Measurements from ENCODE around the gene MEG3.

MEG3 gene

GRCh38 chr14:100780646-100781355 is 45.1 kb upstream of the MEG3 start:
- no peak for TF ChIP-seq POLR2A (IDR thresholded peaks at IDR 0.05; ENCODE audit: low read depth, low read length)
- FAIRE-seq = no peak
- DNase-seq (ENCODE audit: insufficient read length, low spot score) = no peak

GRCh38 chr14:100781952-100782351 is 44.0 kb upstream of the MEG3 start:
- no peak for FAIRE-seq
- no peak for DNase-seq (ENCODE audit: insufficient read length, low spot score)
- no peak for TF ChIP-seq POLR2A (IDR thresholded peaks at IDR 0.05; ENCODE audit: low read depth, low read length)
- TF ChIP-seq SPI1 (IDR thresholded peaks at IDR 0.05; ENCODE audit: low read depth, low read length) = no peak

- DNase-seq (ENCODE audit: insufficient read length, low spot score) (no peak), FAIRE-seq (no peak)
- no peak for TF ChIP-seq POLR2A (IDR thresholded peaks at IDR 0.05; ENCODE audit: low read depth, low read length)
- no peak for TF ChIP-seq TAF1 (IDR thresholded peaks at IDR 0.05; ENCODE audit: low read depth, low read length)
- TF ChIP-seq PAX5 (IDR thresholded peaks at IDR 0.05; ENCODE audit: insufficient read depth, low read length, severe bottlenecking) = no peak
- no peak for TF ChIP-seq POLR2AphosphoS5 (IDR thresholded peaks at IDR 0.05; ENCODE audit: low read depth, low read length)
- TF ChIP-seq POU2F2 (IDR thresholded peaks at IDR 0.05; ENCODE audit: low read depth, low read length) = no peak
- TF ChIP-seq SPI1 (IDR thresholded peaks at IDR 0.05; ENCODE audit: low read depth, low read length) = no peak
Measured at GRCh38 chr14:100782516-100783320, 43.2 kb upstream of the MEG3 start.

GRCh38 chr14:100783630-100784370 is 42.1 kb upstream of the MEG3 start:
- no peak for FAIRE-seq
- TF ChIP-seq POLR2AphosphoS5 (IDR thresholded peaks at IDR 0.05; ENCODE audit: low read depth, low read length) (no peak), TAF1 (IDR thresholded peaks at IDR 0.05; ENCODE audit: low read depth, low read length) (no peak), SPI1 (IDR thresholded peaks at IDR 0.05; ENCODE audit: low read depth, low read length) (no peak), POLR2A (IDR thresholded peaks at IDR 0.05; ENCODE audit: low read depth, low read length) (no peak), PAX5 (IDR thresholded peaks at IDR 0.05; ENCODE audit: insufficient read depth, low read length, severe bottlenecking) (no peak), POU2F2 (IDR thresholded peaks at IDR 0.05; ENCODE audit: low read depth, low read length) (no peak)
- DNase-seq (ENCODE audit: insufficient read length, low spot score) = no peak

GRCh38 chr14:100784523-100785337 is 41.2 kb upstream of the MEG3 start:
- no peak for TF ChIP-seq POU2F2 (IDR thresholded peaks at IDR 0.05; ENCODE audit: low read depth, low read length)
- TF ChIP-seq POLR2A (IDR thresholded peaks at IDR 0.05; ENCODE audit: low read depth, low read length) = no peak
- no peak for TF ChIP-seq POLR2AphosphoS5 (IDR thresholded peaks at IDR 0.05; ENCODE audit: low read depth, low read length)
- no peak for FAIRE-seq
- no peak for DNase-seq (ENCODE audit: insufficient read length, low spot score)

- TF ChIP-seq TAF1 (IDR thresholded peaks at IDR 0.05; ENCODE audit: low read depth, low read length) = no peak
- FAIRE-seq = no peak
- DNase-seq (ENCODE audit: insufficient read length, low spot score) = no peak
Measured at GRCh38 chr14:100785338-100785615, 40.6 kb upstream of the MEG3 start.

GRCh38 chr14:100785626-100786025 is 40.3 kb upstream of the MEG3 start:
- TF ChIP-seq PAX5 (IDR thresholded peaks at IDR 0.05; ENCODE audit: insufficient read depth, low read length, severe bottlenecking) = no peak
- TF ChIP-seq POLR2AphosphoS5 (IDR thresholded peaks at IDR 0.05; ENCODE audit: low read depth, low read length) = no peak
- no peak for TF ChIP-seq POU2F2 (IDR thresholded peaks at IDR 0.05; ENCODE audit: low read depth, low read length)
- TF ChIP-seq TAF1 (IDR thresholded peaks at IDR 0.05; ENCODE audit: low read depth, low read length) = no peak
- TF ChIP-seq POLR2A (IDR thresholded peaks at IDR 0.05; ENCODE audit: low read depth, low read length) = no peak
- no peak for TF ChIP-seq SPI1 (IDR thresholded peaks at IDR 0.05; ENCODE audit: low read depth, low read length)
- FAIRE-seq = no peak
- DNase-seq (ENCODE audit: insufficient read length, low spot score) = no peak

- TF ChIP-seq TAF1 (IDR thresholded peaks at IDR 0.05; ENCODE audit: low read depth, low read length) (no peak), POLR2AphosphoS5 (IDR thresholded peaks at IDR 0.05; ENCODE audit: low read depth, low read length) (no peak), SPI1 (IDR thresholded peaks at IDR 0.05; ENCODE audit: low read depth, low read length) (no peak), POLR2A (IDR thresholded peaks at IDR 0.05; ENCODE audit: low read depth, low read length) (no peak), POU2F2 (IDR thresholded peaks at IDR 0.05; ENCODE audit: low read depth, low read length) (no peak), PAX5 (IDR thresholded peaks at IDR 0.05; ENCODE audit: insufficient read depth, low read length, severe bottlenecking) (no peak)
- FAIRE-seq (no peak), DNase-seq (ENCODE audit: insufficient read length, low spot score) (no peak)
Measured at GRCh38 chr14:100786131-100786530, 39.8 kb upstream of the MEG3 start.

- FAIRE-seq (no peak), DNase-seq (ENCODE audit: insufficient read length, low spot score) (no peak)
- TF ChIP-seq SPI1 (IDR thresholded peaks at IDR 0.05; ENCODE audit: low read depth, low read length) (no peak), POLR2A (IDR thresholded peaks at IDR 0.05; ENCODE audit: low read depth, low read length) (no peak), PAX5 (IDR thresholded peaks at IDR 0.05; ENCODE audit: insufficient read depth, low read length, severe bottlenecking) (no peak)
Measured at GRCh38 chr14:100786576-100787219, 39.2 kb upstream of the MEG3 start.
